Activated CD4-positive, alpha-beta T cell treated with anti-CD3 and anti-CD28 coated beads, Interleukin-2, amount 50 U/mL, for 16 hours (primary cell): ENCODE data around the gene CDH23.

ENCODE experiments used
- DNase-seq: peaks from one replicate; pipeline ENCODE4 v3.0.0-alpha.2; 2020

Gene CDH23

DNA sequence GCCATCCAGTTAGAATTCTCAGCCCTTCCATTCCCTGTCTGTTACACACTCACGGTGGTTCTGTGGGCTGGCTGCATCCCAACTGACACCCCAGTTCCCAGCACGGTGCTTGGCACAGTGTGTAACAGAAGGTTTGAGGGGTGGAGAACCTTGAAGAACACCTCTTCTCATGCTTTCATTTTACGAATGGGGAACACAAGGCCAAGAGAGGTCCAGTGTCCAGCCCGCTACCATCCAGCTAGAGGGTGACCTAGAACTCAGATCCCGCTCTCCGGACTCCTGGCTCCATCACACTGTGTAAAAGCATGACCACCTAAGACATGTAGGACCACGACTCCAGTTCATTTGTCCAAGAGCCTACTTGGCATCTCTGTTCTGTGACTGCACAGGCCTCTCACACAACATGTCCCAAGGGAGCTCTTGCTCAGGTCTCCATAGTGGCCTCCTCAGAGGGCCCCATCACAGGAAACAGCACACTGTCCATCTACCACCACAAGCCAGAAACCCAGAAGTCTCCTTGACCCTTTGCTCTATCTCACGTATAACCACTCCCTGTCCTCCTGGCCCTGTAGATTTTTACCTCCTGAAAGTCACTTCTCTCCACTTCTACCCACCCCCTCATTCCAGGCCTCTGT lies 2.8 kb upstream of the CDH23 start:
- DNase-seq, result no peak

- no peak for DNase-seq
Measured at GRCh38 chr10:71394926-71395562, 1.7 kb upstream of the CDH23 start.

DNA sequence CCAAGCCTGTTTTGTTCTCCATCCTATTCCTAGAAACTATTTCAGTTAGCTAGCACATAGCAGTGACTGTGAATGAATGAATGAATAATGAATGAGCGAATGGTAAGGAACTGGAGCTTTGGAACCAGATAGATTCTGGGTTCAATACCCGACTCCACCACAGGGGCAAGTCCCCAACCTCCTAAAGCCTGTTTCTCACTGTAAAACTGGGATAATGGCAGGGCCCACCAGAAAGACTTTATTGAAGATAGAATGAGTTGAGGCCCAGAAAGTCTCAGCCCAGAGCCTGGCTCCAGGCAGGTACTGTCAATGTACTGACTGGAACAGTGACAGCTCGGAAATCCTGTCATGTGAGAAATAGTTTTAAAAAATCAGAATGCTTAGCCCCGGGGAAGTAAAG lies 1.1 kb upstream of the CDH23 start:
- no peak for DNase-seq

DNA sequence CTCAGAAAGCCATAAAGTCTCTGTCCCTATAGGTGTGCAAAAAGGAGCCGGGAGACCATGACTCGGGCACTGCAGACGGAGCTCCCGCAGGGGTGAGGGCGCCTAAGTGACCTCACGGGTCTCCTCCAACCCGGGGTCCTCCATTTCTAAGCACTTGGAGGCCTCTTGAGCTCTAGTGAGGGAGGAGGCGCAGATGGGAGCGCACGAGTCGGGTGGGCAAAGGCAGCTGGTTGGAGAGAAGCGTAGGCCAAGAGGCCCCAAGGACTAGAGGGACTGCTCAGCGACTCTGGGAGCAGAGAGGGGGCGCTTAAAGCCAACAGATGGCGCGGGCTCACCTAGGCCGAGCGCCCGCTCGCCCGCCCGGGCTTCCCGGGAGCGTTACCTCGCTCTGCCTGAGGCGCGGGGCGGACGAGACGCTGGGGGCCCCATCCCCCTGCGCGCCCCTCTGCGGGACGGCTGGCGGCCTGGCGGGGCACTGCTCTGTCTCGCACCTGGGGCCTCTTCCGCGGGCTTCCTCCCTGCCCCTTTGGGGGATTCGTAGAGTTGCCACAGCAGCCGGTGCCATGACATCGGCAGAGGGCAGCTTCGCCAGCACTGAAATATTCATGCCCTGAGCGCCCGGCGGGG lies 523 bp upstream of the CDH23 start:
- DNase-seq, result peak; percentile 14

DNA sequence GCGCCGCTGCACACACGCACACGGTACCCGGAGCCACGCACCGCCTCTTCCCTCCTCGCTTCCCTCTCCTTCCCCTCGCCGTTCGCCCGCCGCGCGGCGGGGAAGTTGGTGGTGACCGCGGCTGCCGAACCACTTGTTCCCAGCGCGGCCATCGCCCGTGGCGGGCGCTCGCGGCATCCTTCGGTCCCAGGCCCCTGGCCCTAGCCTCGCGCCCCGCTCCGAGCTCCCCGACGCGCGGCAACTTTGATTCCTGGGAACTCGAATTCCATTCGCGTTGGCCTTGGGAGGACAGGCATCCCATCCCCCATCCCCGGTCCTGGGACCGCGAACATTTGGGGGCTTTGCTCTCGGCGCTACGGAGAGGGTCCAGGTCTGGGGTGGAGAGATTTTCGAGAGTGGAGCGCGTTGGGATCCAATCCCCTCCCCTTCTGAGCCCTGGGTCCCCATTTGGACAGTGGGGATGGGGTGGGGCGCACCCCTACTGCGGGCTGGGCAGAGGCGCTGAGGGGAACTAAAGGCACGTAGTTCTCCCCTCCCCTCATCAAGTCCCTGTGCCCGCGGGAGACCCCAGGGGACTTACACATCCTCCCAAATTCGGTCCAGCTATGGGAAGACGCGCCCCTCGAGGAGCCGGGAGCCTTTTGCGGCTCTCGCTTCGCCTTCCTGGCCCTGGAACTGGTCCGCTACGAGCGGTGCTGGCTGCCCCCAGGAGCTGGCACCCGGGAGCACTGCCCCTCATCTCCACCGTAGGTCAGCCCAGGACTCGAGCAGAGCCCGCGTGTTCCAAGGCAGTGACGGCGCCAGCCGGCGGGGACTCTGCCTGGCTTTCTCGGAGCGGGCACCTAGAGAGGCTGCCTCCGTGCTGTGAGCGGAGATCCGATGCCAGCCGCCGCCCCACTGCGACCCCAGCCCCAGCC lies 834 bp downstream of the CDH23 start:
- DNase-seq, result no peak

GRCh38 chr10:71398976-71399375 lies 2.3 kb downstream of the CDH23 start:
- DNase-seq, result no peak

DNA sequence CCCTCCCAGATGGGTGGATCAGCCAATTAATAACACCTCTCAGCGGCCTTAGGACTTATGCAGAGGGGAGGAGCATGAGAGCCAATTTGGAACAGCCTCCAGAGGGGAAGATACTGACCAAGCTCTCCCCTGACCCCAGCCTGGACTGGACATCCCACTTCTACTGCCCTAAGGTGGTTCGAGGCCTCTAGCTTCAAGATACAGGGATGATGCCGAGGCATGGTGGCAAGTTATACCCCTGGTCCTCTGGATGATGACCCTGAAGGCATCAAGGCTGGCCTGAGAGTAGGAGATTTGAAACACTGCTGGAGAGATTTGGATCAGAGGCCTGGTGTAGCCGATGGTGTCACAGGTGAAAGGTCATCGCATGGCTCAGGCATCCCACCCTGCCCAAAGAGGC lies 3.2 kb downstream of the CDH23 start:
- DNase-seq, result no peak

DNA sequence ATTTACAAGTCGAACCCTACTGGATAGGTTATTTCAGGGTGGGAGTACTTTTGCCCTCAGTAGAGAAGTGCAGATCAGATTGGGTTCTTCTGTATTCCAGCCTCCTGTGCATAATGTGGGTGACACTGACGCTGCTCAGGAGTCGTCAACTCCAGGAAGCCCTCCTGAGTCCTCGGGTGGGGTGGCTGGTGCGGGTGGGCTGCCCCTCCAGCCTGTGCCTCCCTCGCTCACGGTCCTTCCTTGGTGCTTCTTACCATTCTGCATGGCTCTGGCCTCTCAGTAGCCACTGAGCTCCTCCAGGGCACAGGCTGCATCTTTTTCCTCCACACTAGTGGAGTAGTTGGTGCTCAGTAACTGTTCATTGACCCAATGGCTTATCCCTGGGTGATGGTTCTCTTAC lies 4.3 kb downstream of the CDH23 start:
- no peak for DNase-seq

GRCh38 chr10:71402005-71402404 lies 5.3 kb downstream of the CDH23 start:
- no peak for DNase-seq

DNA sequence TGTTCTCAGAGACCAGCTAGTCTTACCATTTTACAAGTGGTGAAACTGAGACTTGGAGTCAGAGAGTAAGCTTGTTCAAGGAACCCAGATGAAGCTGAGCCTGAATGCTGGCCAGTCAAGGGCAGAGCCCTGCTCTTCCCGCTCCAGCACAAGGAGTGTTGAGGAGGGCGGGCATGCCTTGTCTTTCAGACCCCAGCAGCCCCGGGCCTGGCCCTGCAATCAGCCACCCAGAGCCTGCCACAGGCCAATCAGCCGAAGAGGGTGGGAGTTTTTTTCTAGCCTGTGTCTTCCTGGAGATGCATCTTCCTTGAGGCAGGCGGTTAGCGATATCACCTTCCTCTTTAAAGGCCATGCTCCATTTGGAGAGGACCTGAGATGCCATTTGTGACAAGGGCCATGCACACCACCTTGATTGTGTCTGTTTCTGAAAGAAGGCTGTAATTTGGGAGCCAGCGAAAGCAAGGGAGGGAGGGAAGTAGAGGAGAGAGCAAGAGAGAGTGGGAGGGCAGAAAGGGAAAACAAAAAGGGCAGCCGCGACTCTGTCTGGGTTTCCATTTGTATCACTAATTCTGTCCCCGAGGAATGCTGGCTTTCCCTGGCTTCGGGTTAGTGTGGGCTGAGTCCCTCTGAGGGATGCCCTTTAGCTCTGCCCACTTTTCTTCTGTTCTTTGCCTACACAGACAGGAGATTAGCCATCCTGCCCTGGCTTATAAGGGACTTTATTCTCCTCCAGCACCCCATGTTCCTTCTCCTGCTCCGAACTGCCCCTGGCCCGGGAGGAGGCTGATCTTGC lies 8.0 kb downstream of the CDH23 start:
- DNase-seq, result no peak

GRCh38 chr10:71406878-71407277 lies 10.2 kb downstream of the CDH23 start:
- DNase-seq, result no peak

DNA sequence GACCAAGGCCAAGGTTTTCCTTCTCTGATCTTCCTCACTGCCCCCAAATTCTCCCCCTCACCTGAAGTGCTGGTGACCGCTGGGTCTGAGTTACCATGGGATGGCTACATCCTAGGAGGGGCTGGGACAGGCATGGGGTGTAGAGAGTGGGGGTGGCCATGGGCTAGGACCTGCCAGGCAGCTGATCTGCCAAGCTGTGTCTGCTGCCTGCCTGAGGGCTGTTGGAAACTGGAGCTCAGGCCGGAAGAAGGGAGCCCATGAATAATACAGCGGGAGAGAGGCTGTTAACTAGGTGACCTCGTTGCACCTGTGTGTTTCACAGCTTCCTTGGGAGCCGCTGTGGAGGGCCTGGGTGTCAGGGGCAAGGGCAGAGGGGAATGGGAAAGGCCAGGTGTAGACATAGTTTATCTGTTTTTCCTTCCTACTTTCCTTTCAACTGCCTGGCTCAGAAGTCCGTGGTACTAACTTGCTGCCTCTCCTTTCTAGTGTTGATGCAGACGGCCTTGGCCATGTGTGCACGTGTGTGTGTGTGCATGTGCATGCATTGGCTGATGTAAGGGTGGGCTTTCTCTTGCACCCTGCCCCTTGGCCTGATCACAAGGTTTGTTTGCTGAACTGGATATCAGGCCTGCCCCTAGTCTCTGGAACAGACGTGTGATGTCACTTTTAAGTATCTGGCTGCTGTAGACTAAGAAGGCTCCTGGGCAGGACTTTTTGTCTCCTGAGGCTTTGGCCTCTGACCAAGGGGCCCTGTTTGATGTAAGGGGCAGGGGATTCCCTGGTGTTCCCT lies 11.9 kb downstream of the CDH23 start:
- no peak for DNase-seq

GRCh38 chr10:71409516-71410104 lies 12.9 kb downstream of the CDH23 start:
- no peak for DNase-seq

- no peak for DNase-seq
Measured at GRCh38 chr10:71413581-71413980, 16.9 kb downstream of the CDH23 start.

GRCh38 chr10:71414359-71414758 lies 17.6 kb downstream of the CDH23 start:
- DNase-seq, result no peak

DNA sequence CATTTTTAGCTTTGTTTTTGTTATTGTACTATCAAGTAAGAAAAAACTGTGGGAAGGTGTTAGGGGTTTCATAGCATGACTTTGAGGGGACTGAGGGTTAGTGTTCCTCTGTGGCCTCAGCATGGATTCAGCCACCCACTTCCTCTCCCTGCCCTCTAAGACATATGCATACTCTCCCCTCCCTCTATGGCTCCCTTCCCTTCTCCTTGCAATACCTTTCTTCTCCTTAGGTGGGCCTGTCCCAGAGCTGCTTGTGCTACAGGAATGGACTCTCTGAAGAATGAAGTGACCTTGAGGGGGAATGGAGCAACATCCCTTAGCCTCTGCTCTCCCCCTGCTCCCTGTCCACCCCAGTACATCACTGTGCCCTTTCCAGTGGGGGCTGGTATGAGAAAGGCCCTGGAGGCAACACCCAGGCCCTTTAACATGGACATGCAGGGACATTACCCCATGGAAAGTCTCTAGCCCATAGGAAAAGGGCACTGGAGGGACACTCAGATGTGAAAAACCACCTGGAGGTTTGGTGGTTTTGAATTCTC lies 22.4 kb downstream of the CDH23 start:
- no peak for DNase-seq

DNA sequence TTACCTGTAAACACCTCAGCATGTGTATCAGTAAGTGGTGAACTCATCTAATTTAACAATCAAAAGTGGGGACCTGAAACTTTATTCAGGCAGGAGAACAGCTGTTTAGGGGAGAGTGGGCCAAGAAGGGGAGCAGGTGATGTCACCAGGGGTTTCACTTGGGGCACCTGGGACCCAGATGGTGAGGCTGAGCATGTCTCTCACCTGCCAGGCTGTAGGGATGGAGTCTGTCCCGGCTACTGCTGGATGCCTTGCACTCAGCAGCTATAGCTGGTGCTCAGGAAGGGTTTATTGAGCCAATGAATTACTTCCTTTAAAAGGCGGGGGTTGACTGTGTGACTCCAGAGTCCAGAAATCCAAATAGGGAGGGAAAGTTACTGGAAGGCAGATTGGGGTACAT lies 23.0 kb downstream of the CDH23 start:
- DNase-seq, result no peak

GRCh38 chr10:71421075-71421434 lies 24.3 kb downstream of the CDH23 start:
- no peak for DNase-seq

DNA sequence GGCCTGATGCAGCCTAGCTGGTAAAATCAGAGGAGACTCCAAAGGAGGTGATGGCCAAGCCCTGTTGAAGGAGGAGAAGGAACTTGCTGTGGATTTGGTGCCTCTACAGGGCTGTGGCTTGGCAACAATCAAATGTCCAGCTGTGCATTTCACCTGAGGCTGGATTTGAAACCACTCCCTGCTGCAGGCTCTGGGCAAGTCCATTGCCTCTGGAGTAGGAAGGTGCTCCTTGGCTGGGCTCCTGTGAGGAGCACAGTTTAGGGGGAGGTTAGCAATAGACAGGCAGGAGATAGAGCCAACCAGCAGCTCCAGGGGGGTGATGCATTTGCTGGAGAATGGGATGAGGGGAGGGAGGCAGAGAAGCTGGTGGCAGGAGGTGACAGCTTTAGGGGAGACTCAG lies 26.5 kb downstream of the CDH23 start:
- no peak for DNase-seq

DNA sequence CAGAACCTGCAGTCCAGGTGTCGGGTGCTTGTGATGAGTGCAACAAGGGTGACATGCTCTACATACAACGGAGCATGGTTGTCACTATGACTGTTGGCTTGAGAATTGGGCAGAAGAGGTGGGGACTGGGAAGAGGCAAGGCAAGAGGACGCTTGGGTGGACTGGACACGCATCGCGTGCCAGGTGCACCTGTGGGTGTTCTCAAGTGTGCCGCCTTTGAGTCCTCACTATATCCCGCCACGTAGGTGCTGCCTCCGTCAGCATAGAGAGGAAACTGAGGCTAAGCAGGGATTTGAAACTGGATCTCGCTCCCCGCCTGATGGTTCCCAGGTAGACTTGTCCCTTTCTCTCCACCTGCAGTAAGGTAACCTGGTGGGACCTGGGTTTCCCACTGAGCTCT lies 27.2 kb downstream of the CDH23 start:
- no peak for DNase-seq

DNA sequence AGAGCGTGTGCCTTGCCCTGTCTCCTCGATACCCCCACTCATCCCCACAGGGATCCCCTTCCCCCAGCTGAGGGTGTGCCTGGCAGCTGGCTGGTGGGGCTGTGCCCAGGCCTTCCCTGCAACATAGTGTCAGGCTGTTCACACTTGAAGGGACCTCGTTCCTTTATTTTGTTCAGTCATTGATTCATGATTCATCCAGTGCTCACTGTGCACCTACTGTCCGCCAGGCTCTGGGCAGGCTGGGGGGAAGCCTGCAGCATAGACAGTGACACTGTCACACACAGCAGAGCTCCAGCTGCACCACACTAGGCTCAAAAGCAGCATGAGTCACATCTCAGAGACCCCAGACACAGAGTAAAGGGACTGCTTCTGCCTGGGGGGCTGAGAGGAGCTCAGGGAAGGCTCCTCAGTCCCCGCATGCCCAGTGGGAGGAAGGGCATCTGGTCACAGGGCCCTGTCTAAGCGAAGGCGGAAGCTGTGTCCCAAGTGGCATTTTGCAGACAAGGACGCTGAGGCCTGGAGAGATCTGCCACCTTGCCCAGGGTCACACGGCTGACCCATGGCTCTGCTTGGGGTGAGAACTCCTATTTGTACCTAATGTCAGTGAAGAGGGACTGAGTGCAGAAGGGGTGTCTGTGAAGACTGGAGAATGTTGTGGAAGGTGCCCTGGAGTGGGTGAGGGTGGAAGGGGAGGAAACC lies 27.9 kb downstream of the CDH23 start:
- no peak for DNase-seq
